Stomach (tissue), 4 donors: ENCODE data around the gene ADRA2C.

Experiments
- CTCF ChIP-seq, 7 experiments: fragments of 450-650 bp in 4 of 7; fragments of 200-600 bp in 3 of 7; sonication (generic) in 3 of 7; IDR thresholded peaks; one replicate each; pipeline ENCODE4 v1.5.1; 2016 to 2019; ENCODE audit warnings: antibody characterized with exemption in 7 of 7, control low read depth in 2 of 7, mild to moderate bottlenecking in 1 of 7
- POLR2A ChIP-seq, 4 donors: fragments of 450-650 bp; IDR thresholded peaks; one replicate each; pipeline ENCODE4 v1.6.1; 2016; ENCODE audit warnings: antibody characterized with exemption in 4 of 4, control low read depth in 2 of 4, mild to moderate bottlenecking in 1 of 4, moderate library complexity in 1 of 4
- POLR2AphosphoS5 ChIP-seq, 3 donors: sonication (generic); formaldehyde crosslinking; IDR thresholded peaks; one replicate each; pipeline ENCODE4 v1.6.1; 2016; ENCODE audit warnings: antibody characterized with exemption in 3 of 3

GRCh38 chr4:3769642-3770184, 3.5 kb downstream of the ADRA2C start:
- TF ChIP-seq CTCF (IDR thresholded peaks at IDR 0.05) (no peak), POLR2A (IDR thresholded peaks at IDR 0.05) (no peak), POLR2AphosphoS5 (IDR thresholded peaks at IDR 0.05) (no peak)
